ENCODE measurements around the gene DRD3. TPM values are rescaled to one million over a fixed set of nuclear protein-coding genes. Genes with fewer than 3 reads are reported as not detected.

Gene DRD3
- total RNA-seq (not detected), polyA plus RNA-seq (ENCODE audit: insufficient read depth, low read depth, low replicate concordance) (not detected)
- long read RNA-seq, donor 1 = 0 reads
- long read RNA-seq, donor 2 = 0 reads
- long read RNA-seq, donor 3 = 0 reads
- long read RNA-seq, donor 4 = 0 reads
- long read RNA-seq, donor 5 = 0 reads
- long read RNA-seq, donor 6 = 0 reads
- long read RNA-seq, donor 7 = 0 reads
- long read RNA-seq, donor 8 = 0 reads
- long read RNA-seq, donor 9 = 0 reads
- long read RNA-seq, donor 10 = 0 reads

- Histone ChIP-seq H3K9ac (ENCODE audit: low read length in 3 of 3) (no peak within 1 kb of the TSS), H3K27me3 (ENCODE audit: control insufficient read depth, insufficient read depth, low read length) (no peaks in the 10 kb centered on the region), H3K9me3 (ENCODE audit: control insufficient read depth in 2 of 3, insufficient read depth in 1 of 3, low read length in 3 of 3) (no peaks in the 10 kb centered on the region), H3K4me3 (ENCODE audit: low read length in 3 of 3) (no peak within 1 kb of the TSS), H3K27ac (ENCODE audit: low read depth in 2 of 2, low read length in 2 of 2) (no peak within 1 kb of the TSS), H3K36me3 (ENCODE audit: control insufficient read depth in 2 of 3, insufficient read depth in 3 of 3, low read length in 3 of 3) (no peaks in the 10 kb centered on the region), H3K4me1 (ENCODE audit: control insufficient read depth in 2 of 3, insufficient read depth in 2 of 3, low read depth in 1 of 3, low read length in 3 of 3) (no peaks in the 10 kb centered on the region)
- FAIRE-seq (no peak), DNase-seq (peak in 3 of 5 donors; percentile 72 to 93 (median 90))
- intact Hi-C loops (cut with DNase I) = no loop called here
- TF ChIP-seq CTCF (IDR thresholded peaks at IDR 0.05; ENCODE audit: borderline replicate concordance, extremely low read depth, insufficient read depth) = no peak
Observed at GRCh38 chr3:114178770-114179368, at the start of gene DRD3. Gene DRD3 (minus strand): TSS chr3:114179052. CDS start chr3:114171992, 7,060 bp downstream.

DNA sequence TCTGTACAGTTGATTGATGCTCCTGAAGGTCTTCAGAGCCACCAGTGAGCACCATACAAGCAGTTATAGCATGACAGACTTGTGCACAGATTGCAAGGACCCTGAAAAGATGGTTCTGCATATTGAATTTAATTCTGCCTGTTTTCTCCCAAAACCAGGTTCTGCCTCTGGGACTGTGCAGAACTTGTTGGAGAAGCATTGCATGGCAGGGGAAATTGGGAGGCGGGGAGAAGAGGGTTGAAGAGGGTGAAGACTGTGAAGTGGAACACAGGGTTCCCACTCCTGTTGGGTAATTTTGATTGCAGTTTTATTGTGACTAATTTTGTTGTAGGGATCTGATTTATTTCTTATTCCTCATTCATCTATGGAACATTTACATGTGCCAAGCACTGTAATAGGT is 48.2 kb upstream of the DRD3 start:
- Histone ChIP-seq H3K36me3 (ENCODE audit: control insufficient read depth in 2 of 3, insufficient read depth in 3 of 3, low read length in 3 of 3) (no peaks in the 10 kb centered on the region), H3K4me1 (ENCODE audit: control insufficient read depth in 2 of 3, insufficient read depth in 2 of 3, low read depth in 1 of 3, low read length in 3 of 3) (no peaks in the 10 kb centered on the region), H3K27ac (ENCODE audit: low read depth in 2 of 2, low read length in 2 of 2) (no peak overlapping the region), H3K27me3 (ENCODE audit: control insufficient read depth, insufficient read depth, low read length) (no peaks in the 10 kb centered on the region), H3K4me3 (ENCODE audit: low read length in 3 of 3) (no peak overlapping the region), H3K9ac (ENCODE audit: low read length in 3 of 3) (no peak overlapping the region), H3K9me3 (ENCODE audit: control insufficient read depth in 2 of 3, insufficient read depth in 1 of 3, low read length in 3 of 3) (peaks cover 0 to 16% (median 0%) of the 10 kb centered on the region in 3 donors)
- DNase-seq (no peak), FAIRE-seq (no peak)
- intact Hi-C loops (cut with DNase I) = no loop called here
- no peak for TF ChIP-seq CTCF (IDR thresholded peaks at IDR 0.05; ENCODE audit: borderline replicate concordance, extremely low read depth, insufficient read depth)

DNA sequence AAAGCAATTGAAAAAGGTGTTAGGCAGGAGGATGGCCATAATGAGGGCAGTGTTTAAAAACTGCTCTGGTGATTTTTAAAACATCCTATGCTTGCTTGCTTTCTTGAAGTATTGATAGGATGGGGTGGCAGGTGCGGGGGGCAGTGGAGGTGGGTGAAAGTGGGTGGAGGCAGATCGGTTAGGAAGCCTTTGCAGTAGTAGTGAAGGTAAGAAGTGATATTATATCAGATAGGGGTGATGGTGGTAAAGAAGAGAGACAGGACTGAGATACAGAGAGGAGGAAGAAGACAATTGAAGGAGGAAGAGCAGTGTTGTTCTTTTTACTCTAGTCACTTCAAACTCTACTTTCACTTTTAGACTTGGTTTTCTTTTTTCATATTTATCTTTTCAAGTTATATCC is 47.5 kb upstream of the DRD3 start:
- FAIRE-seq = no peak
- intact Hi-C loops (cut with DNase I) = no loop called here
- H3K27ac ChIP-seq (ENCODE audit: low read depth in 2 of 2, low read length in 2 of 2) = no peak overlapping the region

More for the DNA sequence above, 47.5 kb upstream of the DRD3 start:
- H3K4me1 ChIP-seq (ENCODE audit: control insufficient read depth in 2 of 3, insufficient read depth in 2 of 3, low read depth in 1 of 3, low read length in 3 of 3) = no peaks in the 10 kb centered on the region
- peaks cover 0 to 16% (median 0%) of the 10 kb centered on the region in 3 donors for H3K9me3 ChIP-seq (ENCODE audit: control insufficient read depth in 2 of 3, insufficient read depth in 1 of 3, low read length in 3 of 3)
- H3K9ac ChIP-seq (ENCODE audit: low read length in 3 of 3) = no peak overlapping the region
- H3K4me3 ChIP-seq (ENCODE audit: low read length in 3 of 3) = no peak overlapping the region
- no peak for DNase-seq
- H3K36me3 ChIP-seq (ENCODE audit: control insufficient read depth in 2 of 3, insufficient read depth in 3 of 3, low read length in 3 of 3) = no peaks in the 10 kb centered on the region
- no peaks in the 10 kb centered on the region for H3K27me3 ChIP-seq (ENCODE audit: control insufficient read depth, insufficient read depth, low read length)
- no peak for TF ChIP-seq CTCF (IDR thresholded peaks at IDR 0.05; ENCODE audit: borderline replicate concordance, extremely low read depth, insufficient read depth)
